Activated naive CD4-positive, alpha-beta T cell treated with anti-CD3 and anti-CD28 coated beads, Interleukin-2, amount 10 ng/mL, durations not matched to agents 7 days and 5 days (primary cell): ENCODE measurements around the gene CRABP2.

Experiments
- CTCF ChIA-PET: fragments of 350-600 bp; sonication (Branson Sonifier 250); formaldehyde crosslinking; loops from one replicate; lab custom pipeline; 2021; ENCODE audit warnings: antibody characterized with exemption; lab: Charles Lee
- DNase-seq: peaks from one replicate; pipeline ENCODE4 v3.0.0-alpha.2; 2020
- H3K27ac Mint-ChIP-seq: one replicate; pipeline ENCODE4 v1.8.0; 2021; ENCODE audit warnings: mild to moderate bottlenecking, moderate library complexity, mixed read lengths
- H3K27me3 Mint-ChIP-seq: one replicate; pipeline ENCODE4 v1.8.0; 2021; ENCODE audit warnings: mild to moderate bottlenecking, mixed read lengths
- H3K36me3 Mint-ChIP-seq: one replicate; pipeline ENCODE4 v1.8.0; 2021; ENCODE audit warnings: mixed read lengths
- H3K4me1 Mint-ChIP-seq: one replicate; pipeline ENCODE4 v1.8.0; 2021; ENCODE audit warnings: mixed read lengths
- H3K4me3 Mint-ChIP-seq: one replicate; pipeline ENCODE4 v1.8.0; 2021; ENCODE audit warnings: mild to moderate bottlenecking, moderate library complexity, mixed read lengths
- H3K9me3 Mint-ChIP-seq: one replicate; pipeline ENCODE4 v1.8.0; 2021; ENCODE audit warnings: mixed read lengths

CRABP2 gene

GRCh38 chr1:156746728-156747631, 41.6 kb upstream of the CRABP2 start:
- Mint-ChIP-seq H3K27me3 (no peaks in the 10 kb centered on the region), H3K4me1 (peaks cover 72% of the 10 kb centered on the region), H3K4me3 (peak overlapping the region; percentile 94), H3K9me3 (no peaks in the 10 kb centered on the region), H3K36me3 (peaks cover 53% of the 10 kb centered on the region), H3K27ac (peak overlapping the region; percentile 91)
- DNase-seq: peak; percentile 69
- CTCF ChIA-PET: interaction anchor here (0.9 to 2.3 kb wide), 5 partner anchors 9 to 113 kb away, joined by 3 to 17 read pairs (median 5); partner anchors contain the start of genes ISG20L2 and METTL25B

GRCh38 chr1:156746406-156746727, 41.0 kb upstream of the CRABP2 start:
- DNase-seq: no peak
- Mint-ChIP-seq H3K27ac (peak overlapping the region; percentile 86), H3K27me3 (no peaks in the 10 kb centered on the region), H3K9me3 (no peaks in the 10 kb centered on the region), H3K4me1 (peaks cover 78% of the 10 kb centered on the region), H3K36me3 (peaks cover 56% of the 10 kb centered on the region), H3K4me3 (peak overlapping the region; percentile 94)
- CTCF ChIA-PET: interaction anchor here (0.9 to 2.3 kb wide), 2 partner anchors 10 to 21 kb away, joined by 3 to 9 read pairs; no protein-coding TSS in a partner anchor

GRCh38 chr1:156745881-156746280, 40.5 kb upstream of the CRABP2 start:
- no peaks in the 10 kb centered on the region for H3K27me3 Mint-ChIP-seq
- H3K4me3 Mint-ChIP-seq: no peak overlapping the region
- peak overlapping the region; percentile 86 for H3K27ac Mint-ChIP-seq
- DNase-seq: no peak
- peaks cover 60% of the 10 kb centered on the region for H3K36me3 Mint-ChIP-seq
- CTCF ChIA-PET: interaction anchor here (0.5 to 2.3 kb wide), 2 partner anchors 20 to 147 kb away, joined by 3 to 9 read pairs; no protein-coding TSS in a partner anchor
- H3K4me1 Mint-ChIP-seq: peaks cover 83% of the 10 kb centered on the region
- no peaks in the 10 kb centered on the region for H3K9me3 Mint-ChIP-seq

GRCh38 chr1:156744786-156745419, 39.5 kb upstream of the CRABP2 start:
- Mint-ChIP-seq H3K27me3 (no peaks in the 10 kb centered on the region), H3K27ac (no peak overlapping the region), H3K9me3 (no peaks in the 10 kb centered on the region), H3K4me1 (peaks cover 88% of the 10 kb centered on the region), H3K36me3 (peaks cover 59% of the 10 kb centered on the region), H3K4me3 (no peak overlapping the region)
- CTCF ChIA-PET: interaction anchor here (2.3 kb wide), 1 partner anchor 19 kb away, joined by 9 read pairs; no protein-coding TSS in a partner anchor
- no peak for DNase-seq

- Mint-ChIP-seq H3K4me3 (no peak overlapping the region), H3K9me3 (no peaks in the 10 kb centered on the region), H3K27me3 (no peaks in the 10 kb centered on the region), H3K36me3 (peaks cover 57% of the 10 kb centered on the region), H3K27ac (peak overlapping the region; percentile 42), H3K4me1 (peaks cover 84% of the 10 kb centered on the region)
- CTCF ChIA-PET: interaction anchor here (0.7 to 2.3 kb wide), 2 partner anchors 19 kb away, joined by 3 to 9 read pairs; no protein-coding TSS in a partner anchor
- no peak for DNase-seq
Measured at GRCh38 chr1:156744344-156744743, 39.0 kb upstream of the CRABP2 start.

GRCh38 chr1:156743367-156744302, 38.3 kb upstream of the CRABP2 start:
- H3K27ac Mint-ChIP-seq: peak overlapping the region; percentile 42
- H3K36me3 Mint-ChIP-seq: peaks cover 50% of the 10 kb centered on the region
- no peaks in the 10 kb centered on the region for H3K27me3 Mint-ChIP-seq
- no peak overlapping the region for H3K4me3 Mint-ChIP-seq
- H3K4me1 Mint-ChIP-seq: peaks cover 84% of the 10 kb centered on the region
- no peak for DNase-seq
- no peaks in the 10 kb centered on the region for H3K9me3 Mint-ChIP-seq
- CTCF ChIA-PET: interaction anchor here (0.7 to 1.8 kb wide), 2 partner anchors 17 to 18 kb away, joined by 3 to 12 read pairs; no protein-coding TSS in a partner anchor

GRCh38 chr1:156742801-156743200, 37.4 kb upstream of the CRABP2 start:
- H3K27ac Mint-ChIP-seq: peak overlapping the region; percentile 68
- no peaks in the 10 kb centered on the region for H3K27me3 Mint-ChIP-seq
- CTCF ChIA-PET: interaction anchor here (1.8 to 2.2 kb wide), 2 partner anchors 16 to 53 kb away, joined by 6 to 12 read pairs; no protein-coding TSS in a partner anchor
- peaks cover 48% of the 10 kb centered on the region for H3K36me3 Mint-ChIP-seq
- peaks cover 78% of the 10 kb centered on the region for H3K4me1 Mint-ChIP-seq
- no peak for DNase-seq
- no peak overlapping the region for H3K4me3 Mint-ChIP-seq
- H3K9me3 Mint-ChIP-seq: no peaks in the 10 kb centered on the region

GRCh38 chr1:156742017-156742416, 36.6 kb upstream of the CRABP2 start:
- no peaks in the 10 kb centered on the region for H3K9me3 Mint-ChIP-seq
- DNase-seq: no peak
- no peak overlapping the region for H3K4me3 Mint-ChIP-seq
- peaks cover 52% of the 10 kb centered on the region for H3K36me3 Mint-ChIP-seq
- CTCF ChIA-PET: interaction anchor here (1.8 to 2.2 kb wide), 2 partner anchors 16 to 52 kb away, joined by 6 to 12 read pairs; no protein-coding TSS in a partner anchor
- no peaks in the 10 kb centered on the region for H3K27me3 Mint-ChIP-seq
- peaks cover 71% of the 10 kb centered on the region for H3K4me1 Mint-ChIP-seq
- peak overlapping the region; percentile 97 for H3K27ac Mint-ChIP-seq

- H3K4me3 Mint-ChIP-seq: peak overlapping the region; percentile 97
- peaks cover 51% of the 10 kb centered on the region for H3K36me3 Mint-ChIP-seq
- CTCF ChIA-PET: interaction anchor here (0.9 to 2.2 kb wide), 5 partner anchors 11 to 118 kb away, joined by 4 to 17 read pairs (median 9); no protein-coding TSS in a partner anchor
- H3K27ac Mint-ChIP-seq: peak overlapping the region; percentile 97
- no peak for DNase-seq
- peaks cover 67% of the 10 kb centered on the region for H3K4me1 Mint-ChIP-seq
- no peaks in the 10 kb centered on the region for H3K9me3 Mint-ChIP-seq
- H3K27me3 Mint-ChIP-seq: no peaks in the 10 kb centered on the region
Measured at GRCh38 chr1:156741481-156741983, 36.1 kb upstream of the CRABP2 start.

- H3K27me3 Mint-ChIP-seq: no peaks in the 10 kb centered on the region
- peaks cover 51% of the 10 kb centered on the region for H3K36me3 Mint-ChIP-seq
- peak within 1 kb of the TSS; percentile 97 for H3K4me3 Mint-ChIP-seq
- peaks cover 61% of the 10 kb centered on the region for H3K4me1 Mint-ChIP-seq
- CTCF ChIA-PET: interaction anchor here (0.9 to 2.2 kb wide), 6 partner anchors 11 to 119 kb away, joined by 3 to 17 read pairs (median 5); partner anchors contain the start of genes ISG20L2 and METTL25B
- peak within 1 kb of the TSS; percentile 97 for H3K27ac Mint-ChIP-seq
- H3K9me3 Mint-ChIP-seq: no peaks in the 10 kb centered on the region
- peak; percentile 98 for DNase-seq
Measured at GRCh38 chr1:156740741-156741480, 35.5 kb upstream of the CRABP2 start, which contains the start of gene MRPL24. MRPL24 (minus strand) TSS chr1:156741088; CDS start chr1:156738704, 2,384 bp downstream.

GRCh38 chr1:156740237-156740740, 34.9 kb upstream of the CRABP2 start:
- CTCF ChIA-PET: interaction anchor here (0.9 to 2.0 kb wide), 5 partner anchors 10 to 119 kb away, joined by 3 to 17 read pairs (median 4); partner anchors contain the start of genes ISG20L2 and METTL25B
- H3K9me3 Mint-ChIP-seq: no peaks in the 10 kb centered on the region
- H3K27ac Mint-ChIP-seq: peak overlapping the region; percentile 97
- no peak for DNase-seq
- peaks cover 54% of the 10 kb centered on the region for H3K4me1 Mint-ChIP-seq
- peak overlapping the region; percentile 97 for H3K4me3 Mint-ChIP-seq
- peaks cover 47% of the 10 kb centered on the region for H3K36me3 Mint-ChIP-seq
- H3K27me3 Mint-ChIP-seq: no peaks in the 10 kb centered on the region

- Mint-ChIP-seq H3K27me3 (no peaks in the 10 kb centered on the region), H3K9me3 (no peaks in the 10 kb centered on the region), H3K36me3 (peaks cover 40% of the 10 kb centered on the region), H3K4me1 (peaks cover 45% of the 10 kb centered on the region), H3K4me3 (no peak overlapping the region), H3K27ac (no peak overlapping the region)
- DNase-seq: no peak
- CTCF ChIA-PET: interaction anchor here (1.3 kb wide), 2 partner anchors 8 to 12 kb away, joined by 5 to 9 read pairs; no protein-coding TSS in a partner anchor
Measured at GRCh38 chr1:156738916-156739315, 33.5 kb upstream of the CRABP2 start.
